Ovary (tissue), 9 donors: ENCODE data around the gene NGF. TPM values are rescaled to one million over a fixed set of nuclear protein-coding genes. Genes with fewer than 3 reads are reported as not detected.
"Not testable (repeated sequence)": the region's sequence is repeated elsewhere in the genome, so short reads cannot be mapped to it uniquely, and the experiment has no call there.

Experiments used
- DNase-seq, 5 donors: peaks; one replicate each; pipeline ENCODE4 v3.0.0-alpha.2; 2019 to 2020
- H3K27ac ChIP-seq, 2 donors: fragments of 200-600 bp; one replicate each; pipeline versions ENCODE4 v1.5.1 to v1.8.0; 2019 to 2022
- H3K27me3 ChIP-seq: fragments of 200-600 bp; one replicate; pipeline ENCODE4 v1.8.0; 2022
- H3K36me3 ChIP-seq: fragments of 200-600 bp; sonication (generic); one replicate; pipeline ENCODE4 v1.5.1; 2019
- H3K4me1 ChIP-seq: one replicate; pipeline ENCODE4 v1.8.1; 2013; ENCODE audit warnings: mild to moderate bottlenecking, moderate library complexity; ENCODE audit not compliant: insufficient read depth
- H3K4me3 ChIP-seq: fragments of 200-600 bp; sonication (generic); one replicate; pipeline ENCODE4 v1.5.1; 2017
- H3K9me3 ChIP-seq, 2 donors: fragments of 200-600 bp in 1 of 2; sonication (generic) in 1 of 2; one replicate each; pipeline versions ENCODE4 v1.5.1 to v1.8.1; 2013 to 2019; ENCODE audit warnings: mild to moderate bottlenecking in 1 of 2, moderate library complexity in 1 of 2
- CTCF ChIP-seq, 3 donors: fragments of 450-650 bp in 2 of 3; fragments of 200-600 bp in 1 of 3; IDR thresholded peaks; one replicate each; pipeline versions ENCODE4 v1.5.1 to v1.8.0; 2016 to 2022; ENCODE audit warnings: antibody characterized with exemption in 3 of 3, mild to moderate bottlenecking in 1 of 3
- EP300 ChIP-seq: sonication (generic); formaldehyde crosslinking; IDR thresholded peaks from one replicate; pipeline ENCODE4 v1.6.1; 2017; ENCODE audit warnings: antibody characterized with exemption
- POLR2A ChIP-seq: fragments of 450-650 bp; IDR thresholded peaks from one replicate; pipeline ENCODE4 v1.6.1; 2017; ENCODE audit warnings: antibody characterized with exemption, mild to moderate bottlenecking, moderate library complexity
- WGBS, 3 donors: extraction: QIAGEN DNeasy Blood & Tissue Kit in 1 of 3; methylation state at CpG; one replicate each; pipeline versions ENCODE4 v1.1.5 to v1.1.7; 2013 to 2017; 5-methylcytosine and 5-hydroxymethylcytosine counted together
- intact Hi-C, 4 donors: fragments of 100-400 bp; cut with DNase I; formaldehyde crosslinking; loops; one replicate each; pipeline versions ENCODE4 v1.11.0 to v1.15.1; 2022 to 2023
- polyA plus RNA-seq, 2 donors: library from polyadenylated mRNA; stranded (reverse); fragments of 200-250 nt in 1 of 2; fragments of 350-450 nt in 1 of 2; fragmentation: Illumina TruSeq in 1 of 2; extraction: RNeasy Lipid Tissue Mini Kit (QIAGEN cat#74804) in 1 of 2; gene quantifications; one replicate each; pipeline ENCODE4 v1.2.3, GENCODE V29; 2013 to 2014
- total RNA-seq, 7 donors: library from RNA; depleted of rRNA in 2 of 7; stranded (reverse); fragments of >200 nt in 2 of 7; fragmentation: NEBNext Ultra II Directional in 3 of 7; extraction: Animal tissue kit (Norgen Biotek cat#: 25700) in 3 of 7; gene quantifications; one replicate each; pipeline versions ENCODE4 v1.1.0 to v1.2.4, GENCODE V29; 2016 to 2023
- donor health status: DM: no; HTN: no; CAD: no; lungs with moderate emphysema.
- donor health status: DM: no; HTN: no; CAD: no.
- donor health status: Bipolar disorder and iron deficiency.
- donor health status: DM: yes; HTN: yes; CAD: no.
- donor health status: DM: no; HTN: no; CAD: no.
- donor health status: DM: yes; HTN: yes; CAD: no.

Gene NGF
- total and polyA plus RNA-seq, 9 donors: 3.0 to 43.4 (median 14.1) TPM

GRCh38 chr1:115364046-115364779 lies 26.2 kb upstream of the NGF start:
- Histone ChIP-seq H3K27me3 (no peaks in the 10 kb centered on the region), H3K4me3 (no peak overlapping the region), H3K27ac (peak overlapping the region in 1 of 2 donors; percentile 32), H3K4me1 (peaks cover 18% of the 10 kb centered on the region), H3K9me3 (no peaks in the 10 kb centered on the region), H3K36me3 (no peaks in the 10 kb centered on the region)
- TF ChIP-seq EP300 (no peak), POLR2A (no peak), CTCF (IDR thresholded peaks at IDR 0.05) (no peak)
- 32 to 38% (median 34%) methylated on average over 7 of the region's 7 CpGs for WGBS, 3 donors
- intact Hi-C loops: no loop called here
- peak in 2 of 5 donors; percentile 33 to 36 for DNase-seq

GRCh38 chr1:115363171-115363570 lies 25.1 kb upstream of the NGF start:
- WGBS, 3 donors: 68 to 90% (median 79%) methylated on average over 1 of the region's 1 CpG
- DNase-seq: no peak
- no peaks in the 10 kb centered on the region for H3K27me3 ChIP-seq
- H3K9me3 ChIP-seq: no peaks in the 10 kb centered on the region
- H3K4me1 ChIP-seq: peaks cover 18% of the 10 kb centered on the region
- no peak overlapping the region for H3K27ac ChIP-seq
- intact Hi-C loops: no loop called here
- TF ChIP-seq EP300 (no peak), CTCF (IDR thresholded peaks at IDR 0.05) (no peak), POLR2A (no peak)
- H3K4me3 ChIP-seq: no peak overlapping the region
- no peaks in the 10 kb centered on the region for H3K36me3 ChIP-seq

- H3K36me3 ChIP-seq, H3K4me3 ChIP-seq, H3K27me3 ChIP-seq, H3K27ac ChIP-seq, intact Hi-C loops, H3K9me3 ChIP-seq, DNase-seq: not testable (repeated sequence)
- H3K4me1 ChIP-seq: peaks cover 12% of the 10 kb centered on the region
- WGBS, 3 donors: 93 to 97% (median 96%) methylated on average over 22 to 26 of the region's 26 CpGs
Measured at GRCh38 chr1:115360505-115361129, 22.6 kb upstream of the NGF start.

- intact Hi-C loops, DNase-seq, H3K9me3 ChIP-seq, H3K4me3 ChIP-seq, H3K27ac ChIP-seq, H3K27me3 ChIP-seq, H3K36me3 ChIP-seq: not testable (repeated sequence)
- H3K4me1 ChIP-seq: peaks cover 11% of the 10 kb centered on the region
- 92 to 95% (median 93%) methylated on average over 26 to 31 of the region's 31 CpGs for WGBS, 3 donors
Measured at GRCh38 chr1:115359787-115360452, 21.9 kb upstream of the NGF start.

- intact Hi-C loops: no loop called here
- WGBS, 3 donors: 85 to 94% (median 86%) methylated on average over 2 of the region's 2 CpGs
- H3K9me3 ChIP-seq: no peaks in the 10 kb centered on the region
Measured at GRCh38 chr1:115356356-115356755, 18.3 kb upstream of the NGF start.

More at GRCh38 chr1:115356356-115356755, 18.3 kb upstream of the NGF start:
- no peaks in the 10 kb centered on the region for H3K36me3 ChIP-seq
- no peak overlapping the region for H3K27ac ChIP-seq
- H3K27me3 ChIP-seq: no peaks in the 10 kb centered on the region
- H3K4me3 ChIP-seq: no peak overlapping the region
- DNase-seq: no peak
- no peak for TF ChIP-seq CTCF (IDR thresholded peaks at IDR 0.05)
- no peak for TF ChIP-seq POLR2A
- no peak for TF ChIP-seq EP300
- no peaks in the 10 kb centered on the region for H3K4me1 ChIP-seq
